Stimulated activated CD4-positive, alpha-beta T cell treated with anti-CD3 and anti-CD28 coated beads, Interleukin-2, amount 100 ng/mL, for 24 hours (primary cell): ENCODE data around the gene PTPN18.

Experiments
- DNase-seq, 2 donors: peaks; one replicate each; pipeline ENCODE4 v3.0.0-alpha.2; 2020

Gene PTPN18

DNA sequence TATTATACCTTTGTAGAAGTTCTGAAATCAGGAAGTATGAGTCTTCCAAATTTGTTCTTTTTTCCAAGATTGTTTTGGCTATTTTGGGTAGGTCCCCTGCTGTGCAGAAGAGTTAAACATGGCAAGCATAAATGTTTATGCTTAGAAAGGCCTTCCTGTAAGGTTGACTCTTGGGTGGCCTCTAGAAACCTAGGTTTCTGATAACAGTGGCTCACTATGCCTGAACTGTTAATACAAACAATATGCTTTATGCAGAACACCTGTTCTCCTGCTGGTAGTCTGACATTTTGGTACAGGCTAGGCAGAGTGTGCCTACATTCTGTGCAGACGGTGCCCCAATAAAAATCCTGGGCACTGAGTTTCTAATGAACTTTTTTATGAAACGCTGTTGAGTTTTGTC, 10.1 kb downstream of the PTPN18 start:
- DNase-seq, result no peak

DNA sequence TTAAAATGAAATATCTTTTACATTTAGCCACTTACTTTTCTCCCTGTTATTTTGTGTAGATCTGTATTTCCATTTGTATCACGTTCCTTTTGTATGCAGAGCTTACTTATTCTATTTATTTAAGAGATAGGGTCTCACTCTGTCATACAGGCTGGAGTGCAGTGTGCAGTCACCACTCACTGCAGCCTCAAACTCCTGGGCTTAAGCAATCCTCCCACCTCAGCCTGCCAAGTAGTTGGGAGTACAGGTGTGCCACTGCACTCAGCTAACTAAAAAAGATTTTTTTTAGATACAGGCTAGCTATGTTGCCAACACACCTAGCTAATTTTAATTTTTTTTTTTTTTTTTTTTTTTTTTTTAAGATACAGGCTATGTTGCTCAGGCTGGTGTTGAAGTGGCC, 10.9 kb downstream of the PTPN18 start:
- DNase-seq, result no peak

DNA sequence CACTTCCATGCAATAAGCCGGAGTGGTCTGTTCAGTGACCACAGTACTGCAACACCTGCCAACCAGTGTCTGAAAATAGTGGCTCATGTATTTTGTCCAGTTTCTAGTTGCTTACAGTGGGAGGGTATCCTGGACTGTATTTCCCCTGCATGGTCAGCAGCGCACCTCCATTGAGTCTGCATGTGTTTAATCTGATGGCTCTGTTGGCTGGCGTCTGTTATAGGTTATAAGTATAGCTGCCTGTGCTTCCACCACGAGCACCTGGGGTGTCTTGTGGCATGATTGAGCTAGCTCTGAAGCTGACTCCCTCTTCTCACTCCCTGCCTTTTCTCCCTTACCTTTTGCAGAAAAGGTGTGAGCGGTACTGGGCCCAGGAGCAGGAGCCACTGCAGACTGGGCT, 12.9 kb downstream of the PTPN18 start:
- no peak for DNase-seq

DNA sequence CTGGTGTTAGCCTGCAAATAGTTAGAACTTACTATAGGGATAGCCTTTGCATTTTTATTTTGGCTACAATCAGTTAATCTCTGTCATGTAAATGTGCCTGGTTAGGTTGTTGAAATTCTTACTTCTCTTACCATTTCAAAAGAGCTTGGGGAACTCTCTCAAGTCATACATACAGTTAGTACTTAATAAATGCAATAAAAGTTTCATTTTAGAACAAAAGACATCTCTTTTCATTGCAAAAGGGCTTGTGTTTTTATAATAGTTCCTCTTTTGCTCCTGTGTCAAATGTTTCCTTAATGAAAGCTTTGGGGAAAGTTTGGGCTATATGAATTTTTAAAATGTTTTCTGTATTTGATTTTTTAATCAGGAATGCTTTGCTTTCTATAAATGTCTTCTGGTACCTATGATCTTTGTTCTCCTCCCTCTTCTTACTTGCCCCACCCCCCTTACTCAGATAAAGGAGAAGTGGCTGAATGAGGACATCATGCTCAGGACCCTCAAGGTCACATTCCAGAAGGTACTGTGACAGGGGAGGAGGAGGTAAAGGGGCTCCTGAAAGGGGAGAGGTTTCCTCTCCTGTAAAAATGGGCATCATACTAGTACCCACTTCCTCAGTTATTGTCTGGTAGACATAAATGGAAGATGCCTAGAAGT, 13.6 kb downstream of the PTPN18 start:
- DNase-seq, result no peak

DNA sequence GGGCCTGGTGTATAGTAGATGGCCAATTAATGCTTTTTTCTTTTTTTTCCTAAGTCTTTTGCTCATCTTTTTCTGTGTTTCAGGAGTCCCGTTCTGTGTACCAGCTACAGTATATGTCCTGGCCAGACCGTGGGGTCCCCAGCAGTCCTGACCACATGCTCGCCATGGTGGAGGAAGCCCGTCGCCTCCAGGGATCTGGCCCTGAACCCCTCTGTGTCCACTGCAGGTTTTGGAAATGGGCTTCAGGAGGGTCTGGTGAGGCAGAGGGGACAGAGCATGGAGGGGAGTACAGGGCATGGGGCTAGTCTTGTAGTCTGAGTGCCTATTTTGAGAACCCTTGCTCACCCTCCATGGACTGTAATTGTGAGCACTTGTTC, 14.1 kb downstream of the PTPN18 start:
- no peak for DNase-seq

DNA sequence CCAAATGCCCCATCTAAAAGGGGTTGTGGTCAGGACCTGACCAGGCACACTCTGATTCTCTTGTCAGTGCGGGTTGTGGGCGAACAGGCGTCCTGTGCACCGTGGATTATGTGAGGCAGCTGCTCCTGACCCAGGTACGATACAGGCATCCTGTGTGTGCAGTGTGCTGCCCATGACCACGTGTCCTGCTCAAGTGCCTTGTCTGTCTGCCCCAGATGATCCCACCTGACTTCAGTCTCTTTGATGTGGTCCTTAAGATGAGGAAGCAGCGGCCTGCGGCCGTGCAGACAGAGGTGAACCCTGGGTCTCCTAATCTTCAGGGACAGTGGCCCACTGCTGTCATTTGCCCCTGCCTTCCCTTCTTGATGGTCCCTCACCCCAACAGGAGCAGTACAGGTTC, 14.6 kb downstream of the PTPN18 start:
- DNase-seq, result peak in 1 of 2 donors; percentile 50

DNA sequence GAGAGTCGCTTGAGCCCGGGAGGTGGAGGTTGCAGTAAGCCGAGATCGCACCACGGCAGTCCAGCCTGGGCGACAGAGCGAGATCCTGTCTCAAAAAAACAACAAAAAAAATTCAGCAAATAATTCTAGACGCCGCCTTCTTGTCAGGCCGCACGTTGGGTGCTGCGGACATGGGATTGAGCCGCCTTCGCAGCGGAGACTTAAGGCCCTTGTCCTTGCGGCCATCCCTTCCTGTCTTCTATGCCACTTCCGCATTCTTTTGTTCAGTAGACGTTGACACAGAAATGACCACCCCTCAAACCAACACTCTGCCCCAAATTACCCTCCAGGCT, 15.8 kb downstream of the PTPN18 start:
- DNase-seq, result peak in 1 of 2 donors; percentile 29

DNA sequence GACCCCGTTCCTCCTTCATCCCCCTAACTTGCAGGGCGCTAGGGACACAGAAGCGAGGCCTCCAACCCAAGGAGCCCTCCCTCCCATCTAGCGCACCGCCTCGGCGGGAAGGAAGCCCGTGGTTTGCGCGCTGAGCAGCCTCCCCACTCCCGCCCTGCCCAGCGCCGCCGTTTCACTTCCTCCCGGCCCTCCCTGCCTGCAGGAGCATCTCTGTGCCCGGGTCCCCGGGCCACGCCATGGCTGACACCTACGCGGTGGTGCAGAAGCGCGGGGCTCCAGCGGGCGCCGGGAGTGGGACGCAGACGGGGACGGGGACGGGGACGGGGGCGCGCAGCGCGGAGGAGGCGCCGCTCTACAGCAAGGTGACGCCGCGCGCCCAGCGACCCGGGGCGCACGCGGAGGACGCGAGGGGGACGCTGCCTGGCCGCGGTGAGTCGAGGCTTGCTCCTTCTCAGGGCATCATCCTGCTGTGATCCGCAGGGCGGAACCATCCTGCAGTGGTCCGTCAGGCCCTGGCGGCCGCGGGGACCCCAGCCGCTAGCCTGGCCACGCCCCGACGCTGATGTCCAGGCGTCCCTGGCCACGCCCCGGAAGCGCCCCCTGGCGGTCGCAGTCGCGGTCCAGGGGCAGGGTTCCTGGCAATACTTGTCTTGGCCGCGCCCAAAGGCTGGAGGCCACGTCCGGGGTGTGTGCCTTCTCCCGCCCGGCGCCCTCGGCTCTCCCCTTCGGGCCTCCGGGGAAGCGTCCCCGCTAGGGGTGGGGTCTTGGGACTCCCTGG, 16.4 kb downstream of the PTPN18 start:
- DNase-seq, result peak; percentile 80 to 85

DNA sequence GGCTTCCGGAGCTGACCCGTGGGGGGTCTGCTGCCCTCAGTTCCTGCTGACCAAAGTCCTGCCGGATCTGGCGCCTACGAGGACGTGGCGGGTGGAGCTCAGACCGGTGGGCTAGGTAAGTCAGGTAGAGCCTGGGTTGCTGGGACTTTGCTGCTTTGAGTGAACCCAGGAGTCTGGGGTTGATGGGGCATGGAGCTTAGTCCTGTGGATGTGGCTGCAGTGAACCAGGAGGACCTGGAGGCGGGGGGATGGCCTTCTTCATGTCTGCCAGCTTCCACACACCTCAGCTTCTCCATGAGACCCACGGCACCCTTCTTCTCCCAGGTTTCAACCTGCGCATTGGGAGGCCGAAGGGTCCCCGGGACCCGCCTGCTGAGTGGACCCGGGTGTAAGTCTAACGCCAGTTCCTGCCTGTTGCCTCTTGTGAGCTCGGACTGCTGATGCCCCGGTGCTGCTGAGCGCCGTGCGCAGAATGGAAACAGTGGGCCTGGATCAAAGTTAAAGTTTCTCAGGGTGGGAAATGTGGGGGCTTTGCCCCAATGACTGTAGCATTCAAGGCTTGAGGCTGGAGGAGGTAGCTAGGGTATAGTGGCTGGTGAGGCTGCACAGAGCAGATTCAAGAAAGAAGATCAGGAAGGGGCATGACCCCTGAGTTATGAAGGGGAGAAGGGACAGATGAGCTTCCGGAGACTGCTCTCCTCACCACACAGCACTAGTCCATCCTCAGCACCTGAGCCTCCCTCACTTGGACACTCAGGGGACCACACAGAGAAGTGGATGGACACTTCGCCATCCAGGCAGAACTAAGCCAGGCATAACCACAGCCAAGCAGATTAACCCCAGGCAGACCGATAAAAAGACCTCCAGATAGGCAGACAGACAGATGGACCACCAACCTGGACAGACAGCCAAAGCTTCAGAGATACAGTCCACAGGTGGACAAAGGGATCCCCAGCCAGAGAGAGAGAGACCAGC, 17.3 kb downstream of the PTPN18 start:
- no peak for DNase-seq

DNA sequence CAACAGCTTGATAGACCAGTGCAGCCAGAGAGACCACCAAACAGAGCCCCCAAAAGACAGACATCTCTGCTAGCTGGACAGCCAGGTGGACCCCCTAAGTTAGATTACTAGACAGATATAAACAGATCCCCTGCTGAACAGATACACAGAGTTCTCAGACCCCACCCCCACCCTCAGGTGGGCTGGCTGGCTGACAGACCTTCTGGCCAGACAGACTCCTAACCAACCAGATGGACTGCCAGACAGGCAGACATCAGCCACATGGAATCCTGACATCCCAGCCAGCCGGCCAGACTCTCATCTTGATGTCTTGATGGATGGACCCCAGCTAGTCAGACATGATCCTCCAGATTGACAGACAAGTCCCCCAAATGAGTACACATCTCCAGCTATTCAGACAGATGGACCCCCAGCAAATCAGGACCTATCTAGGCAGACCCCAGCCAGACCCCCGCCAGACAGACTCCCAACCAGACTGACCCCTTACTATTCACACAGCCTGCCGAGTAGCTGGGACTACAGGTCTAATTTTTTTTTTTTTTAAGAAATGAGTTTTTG, 18.0 kb downstream of the PTPN18 start:
- DNase-seq, result no peak

DNA sequence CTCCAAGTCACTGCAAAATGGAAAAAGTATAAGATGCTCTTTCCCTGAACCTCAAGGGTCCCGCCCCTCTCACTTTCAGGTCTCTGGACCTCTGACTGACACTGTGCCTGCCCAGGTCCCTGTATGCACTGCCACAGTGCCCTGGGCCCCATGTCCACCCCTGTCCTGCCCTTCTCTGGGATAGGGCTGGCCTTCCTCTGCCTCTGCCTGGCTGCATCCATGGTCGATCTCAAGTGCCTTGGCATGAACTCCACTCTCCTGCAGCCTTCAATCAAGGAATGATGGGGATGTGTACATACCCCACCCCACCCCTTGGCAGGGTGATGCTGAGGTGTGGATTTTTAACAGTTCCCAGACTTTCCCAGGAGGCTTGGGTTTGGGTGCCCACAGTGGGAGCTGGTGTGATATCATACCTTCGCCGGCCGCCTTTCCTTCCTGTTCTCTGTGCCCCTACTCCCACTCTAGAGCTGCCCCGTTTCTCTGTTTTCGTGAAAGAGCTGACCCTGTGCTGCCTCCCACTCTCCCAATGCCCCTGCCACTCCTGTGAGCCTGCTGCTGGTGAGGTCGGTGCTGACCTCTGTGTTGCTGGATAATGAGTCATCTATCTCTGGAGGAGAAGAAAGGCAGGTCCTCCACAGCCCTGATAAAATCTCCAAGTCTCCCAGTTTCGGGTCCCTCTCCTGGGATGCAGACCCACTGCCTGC, 18.9 kb downstream of the PTPN18 start:
- DNase-seq, result no peak

DNA sequence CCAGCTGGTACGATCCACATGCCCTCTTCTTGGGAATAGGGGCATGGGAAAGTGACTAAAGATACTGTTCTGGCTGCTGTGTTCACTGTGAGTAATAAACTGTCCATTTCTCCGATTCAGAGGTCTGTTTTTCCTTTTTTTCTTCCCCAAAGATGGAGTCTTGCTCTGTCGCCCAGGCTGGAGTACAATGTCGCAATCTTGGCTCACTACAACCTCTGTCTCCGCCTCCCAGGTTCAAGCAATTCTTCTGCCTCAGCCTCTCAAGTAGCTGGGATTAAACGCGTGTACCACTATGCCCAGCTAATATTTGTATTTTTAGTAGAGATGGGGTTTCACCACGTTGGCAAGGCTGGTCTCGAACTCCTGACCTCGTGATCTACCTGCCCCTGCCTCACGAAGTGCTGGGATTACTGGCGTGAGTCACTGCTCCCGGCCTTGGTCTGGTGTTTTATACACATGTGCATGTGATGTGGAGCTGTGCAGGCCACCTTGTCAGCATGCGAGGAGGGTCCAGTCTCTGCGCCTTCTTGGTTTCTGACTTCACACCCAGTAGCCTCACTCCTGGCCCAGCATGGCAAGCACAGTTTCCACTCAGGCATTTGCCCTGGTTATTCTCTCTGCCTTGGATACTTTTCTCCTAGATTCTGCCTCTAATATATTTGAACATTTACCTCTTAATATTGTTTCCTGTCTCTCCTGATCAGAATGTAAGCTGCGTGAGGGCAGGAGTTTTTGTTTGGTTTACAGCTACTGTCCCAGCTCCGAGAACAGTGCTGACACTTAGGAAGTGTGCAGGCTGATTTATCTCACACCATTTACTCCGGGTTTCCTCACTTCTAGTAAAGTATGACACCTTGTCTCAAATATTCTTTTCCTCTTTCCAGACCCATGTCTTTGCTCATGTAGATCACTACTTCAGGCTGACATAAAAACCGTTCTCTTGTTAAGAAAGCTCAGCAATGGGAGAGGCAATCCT, 19.7 kb downstream of the PTPN18 start:
- DNase-seq, result no peak

DNA sequence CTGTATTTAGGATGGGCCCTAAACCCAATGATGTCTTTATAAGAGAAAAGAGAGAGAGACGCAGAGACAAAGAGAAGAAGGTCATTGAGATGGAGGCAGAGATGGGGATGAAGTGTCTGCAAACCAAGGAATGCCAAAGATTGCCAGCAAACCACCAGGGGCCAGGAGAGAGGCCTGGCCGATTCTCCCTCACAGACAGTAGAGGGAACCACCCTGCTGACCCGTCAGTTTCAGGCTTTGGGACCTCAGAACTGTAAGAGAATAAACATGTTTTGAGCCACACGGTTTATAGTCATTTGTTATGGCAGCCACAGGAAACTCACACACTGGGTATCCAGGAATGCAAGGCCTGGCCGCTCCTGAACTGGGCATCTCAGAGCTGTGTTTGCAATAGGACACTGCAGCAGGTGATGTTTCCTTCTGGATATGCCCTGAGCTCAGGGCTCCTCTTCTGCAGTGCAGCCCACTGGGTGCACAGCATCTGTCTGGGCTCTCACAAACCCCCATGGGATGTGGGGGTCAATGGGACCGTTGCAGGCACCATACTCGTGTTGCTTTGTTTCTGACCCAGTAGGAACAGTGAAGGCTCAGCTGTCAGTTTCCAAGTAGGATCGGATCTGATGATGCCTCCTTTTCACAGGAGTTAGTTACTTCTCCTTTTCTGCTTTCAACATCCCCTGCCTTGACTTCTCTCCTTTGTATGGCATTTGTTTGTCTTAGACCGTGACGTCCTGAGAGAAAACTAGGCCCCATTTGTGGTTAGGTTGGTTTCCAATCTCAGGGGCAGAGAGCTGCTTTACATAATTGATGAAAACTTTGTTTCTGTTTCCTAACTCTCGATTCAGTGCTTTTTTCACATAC, 20.8 kb downstream of the PTPN18 start:
- no peak for DNase-seq

DNA sequence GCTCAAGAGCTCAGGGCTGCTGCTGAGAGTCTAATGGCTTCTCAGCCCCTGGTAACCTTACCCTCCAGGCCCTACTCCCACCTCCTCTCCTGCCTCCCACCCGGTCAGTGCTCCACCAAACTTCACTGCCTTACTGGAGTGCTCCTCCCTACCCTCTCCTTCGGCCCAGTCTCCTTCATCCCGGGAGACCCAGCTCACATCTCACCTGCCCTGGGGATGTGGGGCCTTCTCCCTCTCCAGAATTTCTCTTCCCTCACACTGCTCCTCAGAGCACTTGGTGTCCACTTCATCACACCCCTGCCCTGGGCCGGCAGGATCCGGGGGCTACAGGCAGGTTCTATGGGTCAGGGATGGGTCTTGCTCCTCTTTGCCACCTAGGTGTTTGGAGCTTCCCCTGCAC, 21.6 kb downstream of the PTPN18 start:
- no peak for DNase-seq

DNA sequence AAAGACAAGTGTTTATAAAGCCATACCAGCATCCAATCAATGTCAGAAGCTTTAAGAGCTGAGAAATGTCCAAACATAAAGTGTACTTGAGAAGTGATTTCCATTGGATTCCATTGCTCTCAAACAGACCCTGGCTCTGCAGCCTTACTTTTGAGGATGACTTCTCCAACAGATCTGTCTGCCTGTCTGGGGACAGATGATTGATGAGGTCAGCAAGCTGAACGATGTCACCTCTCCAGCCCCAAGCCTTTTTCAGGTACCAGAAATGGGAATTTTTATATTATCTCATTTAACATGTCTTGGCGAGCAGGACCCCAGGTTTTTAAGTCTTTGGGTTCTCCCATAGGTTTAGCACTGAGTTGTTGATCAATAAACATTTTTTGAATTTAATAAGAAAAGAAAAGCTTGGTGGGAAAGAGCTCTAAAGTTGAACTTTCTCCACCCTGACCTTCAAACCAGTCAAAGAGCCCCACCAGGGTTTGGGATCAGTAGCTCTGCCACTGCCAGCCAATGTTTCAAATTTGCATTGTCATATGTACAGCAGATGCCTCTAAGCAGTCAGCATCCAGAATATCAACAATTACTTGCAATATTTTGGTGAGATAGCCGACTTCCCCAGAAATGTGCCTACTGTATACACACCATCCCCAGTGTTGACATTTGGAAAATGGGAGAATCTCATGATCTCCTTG, 22.5 kb downstream of the PTPN18 start:
- DNase-seq, result no peak

DNA sequence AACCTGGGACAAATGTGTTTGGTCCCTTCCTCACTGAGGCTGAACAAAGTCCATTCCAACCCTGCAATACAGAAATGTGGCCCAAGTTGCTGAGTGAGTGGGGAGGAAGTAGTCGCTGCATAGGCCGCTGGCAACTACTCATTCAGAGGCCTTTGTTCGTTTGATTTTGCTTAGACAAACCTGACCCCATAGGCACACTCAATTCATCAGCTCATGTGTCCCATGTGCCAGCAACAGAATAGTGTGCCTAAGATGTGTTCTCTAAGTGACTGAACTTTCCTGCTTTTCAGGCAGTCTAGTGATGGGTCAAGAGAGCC, 23.0 kb downstream of the PTPN18 start:
- no peak for DNase-seq

DNA sequence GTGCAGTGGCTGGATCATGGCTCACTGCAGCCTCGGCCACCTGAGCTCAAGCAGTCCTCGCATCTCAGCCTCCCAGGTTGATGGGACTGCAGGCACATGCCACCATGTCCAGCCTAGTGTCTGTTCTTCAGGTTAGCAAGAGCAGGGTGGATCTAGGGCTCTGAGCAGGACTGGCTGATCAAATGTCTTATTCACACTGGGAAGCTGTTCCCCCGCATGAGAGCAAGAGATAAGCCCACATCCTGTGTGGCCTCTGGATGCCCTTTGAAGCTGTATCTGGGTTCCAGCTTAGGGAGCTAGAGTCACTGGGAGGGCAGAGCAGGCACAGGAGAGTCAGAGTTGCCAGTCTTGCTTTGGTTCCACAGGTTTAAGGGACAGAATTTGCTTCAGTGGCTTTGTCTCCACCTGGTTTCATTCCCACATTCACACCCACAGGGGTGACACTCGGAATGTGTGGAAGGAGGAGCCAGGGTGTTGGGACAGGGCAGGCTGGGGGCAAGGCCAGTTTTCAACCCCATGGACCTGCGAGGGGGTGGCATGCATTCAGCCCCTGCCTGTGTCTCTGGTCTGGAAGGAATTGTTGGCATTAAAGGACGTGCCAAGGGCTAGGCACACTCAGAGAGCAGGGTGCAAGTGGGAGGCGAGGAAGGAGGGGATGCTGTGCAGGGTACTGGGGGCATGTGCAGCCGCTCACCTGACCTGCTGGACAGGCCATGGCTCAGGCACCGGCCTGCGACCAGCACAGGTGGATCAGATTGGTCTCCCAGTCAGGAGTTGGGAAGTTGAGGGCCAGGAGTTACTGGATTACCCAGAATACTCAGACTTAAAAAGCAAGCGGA, 24.5 kb downstream of the PTPN18 start:
- no peak for DNase-seq

DNA sequence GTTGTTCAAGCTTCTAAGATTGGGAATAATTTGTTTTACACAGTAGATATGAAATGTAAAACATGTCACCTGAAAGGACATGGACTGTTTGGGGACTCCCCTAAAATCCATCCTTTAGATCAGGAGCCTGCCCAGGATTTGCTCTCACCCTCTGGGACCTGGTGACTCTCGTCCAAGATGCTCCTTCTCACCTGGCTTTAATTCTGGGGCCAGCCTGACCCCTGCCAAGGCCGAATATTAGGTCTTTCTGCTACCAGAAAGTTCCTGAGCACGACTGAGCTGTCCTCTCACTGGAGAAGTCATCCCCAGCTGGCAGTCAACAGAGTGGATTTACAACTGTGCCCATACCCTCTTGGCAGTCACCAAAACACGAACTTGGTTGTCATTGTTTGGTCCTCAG, 25.3 kb downstream of the PTPN18 start:
- DNase-seq, result no peak

DNA sequence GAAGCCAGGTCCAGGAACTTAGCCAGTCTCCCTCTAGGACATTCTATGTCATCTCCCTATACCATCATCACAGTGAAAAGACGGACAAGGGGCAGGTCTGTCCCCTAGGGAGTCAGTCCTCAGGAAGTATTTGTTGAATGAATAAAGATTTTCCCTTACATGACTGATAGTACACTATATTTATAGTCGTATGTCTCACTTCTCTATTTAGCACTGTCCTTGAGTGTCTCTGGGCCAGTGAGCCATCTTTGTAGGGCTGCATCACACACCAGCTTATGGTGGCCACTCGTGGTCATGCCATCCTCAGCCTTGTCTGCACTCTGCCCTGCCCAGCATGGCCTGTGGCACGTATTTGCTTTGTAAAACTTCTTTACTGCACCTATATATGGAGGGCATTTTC, 25.8 kb downstream of the PTPN18 start:
- no peak for DNase-seq
